ENCODE data around the gene R3HDM1.

Gene R3HDM1

GRCh38 chr2:135667045-135667444, 135.8 kb downstream of the R3HDM1 start:
- no peak overlapping the region for H3K4me3 ChIP-seq (ENCODE audit: low read depth, low read length)

GRCh38 chr2:135674453-135674852, 143.2 kb downstream of the R3HDM1 start:
- Histone ChIP-seq H3K27me3 (ENCODE audit: insufficient read depth, low read length) (no peaks in the 10 kb centered on the region), H3K4me1 (ENCODE audit: control insufficient read depth, insufficient read depth, low read length, unreplicated experiment) (peaks cover 12% of the 10 kb centered on the region), H2AFZ (ENCODE audit: low read length, unreplicated experiment) (no peak overlapping the region), H3K27ac (ENCODE audit: low read depth, low read length) (no peak overlapping the region), H3K36me3 (ENCODE audit: insufficient read depth, low read length) (peaks cover 9% of the 10 kb centered on the region; the same call in 1 of the 2 replicates), H3K4me3 (ENCODE audit: low read depth, low read length) (no peak overlapping the region), H3K79me2 (ENCODE audit: control insufficient read depth, insufficient read depth, low read length, unreplicated experiment) (no peaks in the 10 kb centered on the region)

More at GRCh38 chr2:135667045-135667444, 135.8 kb downstream of the R3HDM1 start:
- no peaks in the 10 kb centered on the region for H3K27me3 ChIP-seq (ENCODE audit: insufficient read depth, low read length)
- H3K4me1 ChIP-seq (ENCODE audit: control insufficient read depth, insufficient read depth, low read length, unreplicated experiment) = peaks cover 9% of the 10 kb centered on the region
- no peaks in the 10 kb centered on the region for H3K36me3 ChIP-seq (ENCODE audit: insufficient read depth, low read length)
- no peak overlapping the region for H2AFZ ChIP-seq (ENCODE audit: low read length, unreplicated experiment)
- no peak overlapping the region for H3K27ac ChIP-seq (ENCODE audit: low read depth, low read length)
- no peaks in the 10 kb centered on the region for H3K79me2 ChIP-seq (ENCODE audit: control insufficient read depth, insufficient read depth, low read length, unreplicated experiment)

GRCh38 chr2:135676031-135676430, 144.7 kb downstream of the R3HDM1 start:
- Histone ChIP-seq H3K79me2 (ENCODE audit: control insufficient read depth, insufficient read depth, low read length, unreplicated experiment) (no peaks in the 10 kb centered on the region), H3K4me1 (ENCODE audit: control insufficient read depth, insufficient read depth, low read length, unreplicated experiment) (peaks cover 12% of the 10 kb centered on the region), H2AFZ (ENCODE audit: low read length, unreplicated experiment) (no peak overlapping the region), H3K4me3 (ENCODE audit: low read depth, low read length) (no peak overlapping the region), H3K27me3 (ENCODE audit: insufficient read depth, low read length) (no peaks in the 10 kb centered on the region), H3K27ac (ENCODE audit: low read depth, low read length) (0 out of 2 replicates have a peak overlapping the region, but pooled peaks have one; percentile 19), H3K36me3 (ENCODE audit: insufficient read depth, low read length) (peaks cover 12% of the 10 kb centered on the region)

GRCh38 chr2:135679125-135679524, 147.8 kb downstream of the R3HDM1 start:
- H3K4me3 ChIP-seq (ENCODE audit: low read depth, low read length) = no peak overlapping the region
- no peak overlapping the region for H3K27ac ChIP-seq (ENCODE audit: low read depth, low read length)
- peaks cover 12% of the 10 kb centered on the region for H3K36me3 ChIP-seq (ENCODE audit: insufficient read depth, low read length)
- H3K4me1 ChIP-seq (ENCODE audit: control insufficient read depth, insufficient read depth, low read length, unreplicated experiment) = peaks cover 12% of the 10 kb centered on the region
- H3K79me2 ChIP-seq (ENCODE audit: control insufficient read depth, insufficient read depth, low read length, unreplicated experiment) = no peaks in the 10 kb centered on the region
- H3K27me3 ChIP-seq (ENCODE audit: insufficient read depth, low read length) = no peaks in the 10 kb centered on the region
- H2AFZ ChIP-seq (ENCODE audit: low read length, unreplicated experiment) = no peak overlapping the region

GRCh38 chr2:135685361-135685760, 154.1 kb downstream of the R3HDM1 start:
- Histone ChIP-seq H2AFZ (ENCODE audit: low read length, unreplicated experiment) (no peak overlapping the region), H3K4me1 (ENCODE audit: control insufficient read depth, insufficient read depth, low read length, unreplicated experiment) (peaks cover 15% of the 10 kb centered on the region), H3K79me2 (ENCODE audit: control insufficient read depth, insufficient read depth, low read length, unreplicated experiment) (no peaks in the 10 kb centered on the region), H3K27me3 (ENCODE audit: insufficient read depth, low read length) (no peaks in the 10 kb centered on the region), H3K36me3 (ENCODE audit: insufficient read depth, low read length) (no peaks in the 10 kb centered on the region; the same call in 1 of the 2 replicates), H3K4me3 (ENCODE audit: low read depth, low read length) (no peak overlapping the region), H3K27ac (ENCODE audit: low read depth, low read length) (peak overlapping the region; percentile 74)

GRCh38 chr2:135688978-135689377, 157.7 kb downstream of the R3HDM1 start:
- H3K4me1 ChIP-seq (ENCODE audit: control insufficient read depth, insufficient read depth, low read length, unreplicated experiment) = peaks cover 15% of the 10 kb centered on the region
- no peaks in the 10 kb centered on the region for H3K27me3 ChIP-seq (ENCODE audit: insufficient read depth, low read length)
- no peaks in the 10 kb centered on the region for H3K79me2 ChIP-seq (ENCODE audit: control insufficient read depth, insufficient read depth, low read length, unreplicated experiment)
- no peaks in the 10 kb centered on the region; the same call in 1 of the 2 replicates for H3K36me3 ChIP-seq (ENCODE audit: insufficient read depth, low read length)
- no peak overlapping the region for H3K4me3 ChIP-seq (ENCODE audit: low read depth, low read length)
- H2AFZ ChIP-seq (ENCODE audit: low read length, unreplicated experiment) = no peak overlapping the region
- no peak overlapping the region for H3K27ac ChIP-seq (ENCODE audit: low read depth, low read length)

GRCh38 chr2:135689679-135690078, 158.4 kb downstream of the R3HDM1 start:
- no peak overlapping the region for H3K4me3 ChIP-seq (ENCODE audit: low read depth, low read length)
- H3K4me1 ChIP-seq (ENCODE audit: control insufficient read depth, insufficient read depth, low read length, unreplicated experiment) = peaks cover 12% of the 10 kb centered on the region
- no peaks in the 10 kb centered on the region; the same call in 1 of the 2 replicates for H3K36me3 ChIP-seq (ENCODE audit: insufficient read depth, low read length)
- no peak overlapping the region for H2AFZ ChIP-seq (ENCODE audit: low read length, unreplicated experiment)
- no peaks in the 10 kb centered on the region for H3K79me2 ChIP-seq (ENCODE audit: control insufficient read depth, insufficient read depth, low read length, unreplicated experiment)
- H3K27me3 ChIP-seq (ENCODE audit: insufficient read depth, low read length) = no peaks in the 10 kb centered on the region
- no peak overlapping the region for H3K27ac ChIP-seq (ENCODE audit: low read depth, low read length)

- no peaks in the 10 kb centered on the region for H3K79me2 ChIP-seq (ENCODE audit: control insufficient read depth, insufficient read depth, low read length, unreplicated experiment)
- no peak overlapping the region for H3K4me3 ChIP-seq (ENCODE audit: low read depth, low read length)
- H3K27me3 ChIP-seq (ENCODE audit: insufficient read depth, low read length) = no peaks in the 10 kb centered on the region
- H3K27ac ChIP-seq (ENCODE audit: low read depth, low read length) = no peak overlapping the region
- no peak overlapping the region for H2AFZ ChIP-seq (ENCODE audit: low read length, unreplicated experiment)
- H3K4me1 ChIP-seq (ENCODE audit: control insufficient read depth, insufficient read depth, low read length, unreplicated experiment) = no peaks in the 10 kb centered on the region
- H3K36me3 ChIP-seq (ENCODE audit: insufficient read depth, low read length) = no peaks in the 10 kb centered on the region; the same call in 1 of the 2 replicates
Measured at GRCh38 chr2:135694711-135695110, 163.4 kb downstream of the R3HDM1 start.

GRCh38 chr2:135698838-135699237, 167.6 kb downstream of the R3HDM1 start:
- no peaks in the 10 kb centered on the region for H3K27me3 ChIP-seq (ENCODE audit: insufficient read depth, low read length)
- H3K4me3 ChIP-seq (ENCODE audit: low read depth, low read length) = no peak overlapping the region
- no peaks in the 10 kb centered on the region for H3K36me3 ChIP-seq (ENCODE audit: insufficient read depth, low read length)
- no peak overlapping the region for H3K27ac ChIP-seq (ENCODE audit: low read depth, low read length)
- peaks cover 4% of the 10 kb centered on the region for H3K4me1 ChIP-seq (ENCODE audit: control insufficient read depth, insufficient read depth, low read length, unreplicated experiment)
- H2AFZ ChIP-seq (ENCODE audit: low read length, unreplicated experiment) = no peak overlapping the region
- no peaks in the 10 kb centered on the region for H3K79me2 ChIP-seq (ENCODE audit: control insufficient read depth, insufficient read depth, low read length, unreplicated experiment)

GRCh38 chr2:135701442-135701841, 170.2 kb downstream of the R3HDM1 start:
- Histone ChIP-seq H3K27me3 (ENCODE audit: insufficient read depth, low read length) (no peaks in the 10 kb centered on the region), H3K4me3 (ENCODE audit: low read depth, low read length) (no peak overlapping the region), H3K79me2 (ENCODE audit: control insufficient read depth, insufficient read depth, low read length, unreplicated experiment) (no peaks in the 10 kb centered on the region), H3K27ac (ENCODE audit: low read depth, low read length) (no peak overlapping the region), H2AFZ (ENCODE audit: low read length, unreplicated experiment) (no peak overlapping the region), H3K36me3 (ENCODE audit: insufficient read depth, low read length) (no peaks in the 10 kb centered on the region), H3K4me1 (ENCODE audit: control insufficient read depth, insufficient read depth, low read length, unreplicated experiment) (peaks cover 4% of the 10 kb centered on the region)

GRCh38 chr2:135703300-135703699, 172.0 kb downstream of the R3HDM1 start:
- Histone ChIP-seq H3K27me3 (ENCODE audit: insufficient read depth, low read length) (no peaks in the 10 kb centered on the region), H3K79me2 (ENCODE audit: control insufficient read depth, insufficient read depth, low read length, unreplicated experiment) (no peaks in the 10 kb centered on the region), H3K36me3 (ENCODE audit: insufficient read depth, low read length) (no peaks in the 10 kb centered on the region), H2AFZ (ENCODE audit: low read length, unreplicated experiment) (no peak overlapping the region), H3K27ac (ENCODE audit: low read depth, low read length) (no peak overlapping the region), H3K4me1 (ENCODE audit: control insufficient read depth, insufficient read depth, low read length, unreplicated experiment) (peaks cover 4% of the 10 kb centered on the region), H3K4me3 (ENCODE audit: low read depth, low read length) (no peak overlapping the region)
